ENCODE measurements around the gene F3. TPM values are rescaled to one million over a fixed set of nuclear protein-coding genes. Genes with fewer than 3 reads are reported as not detected.
A peak's percentile ranks its signal among the peaks of the same experiment; 100 is the strongest.

Gene F3
- total and polyA plus RNA-seq, 9 of the 15 experiments (the other 6 are each of a cell fraction or from before 2014, with no cell fraction given) = 0.24 to 0.28 TPM; not detected in 7

- ATAC-seq = peak; percentile 88
- intact Hi-C loops (cut with micrococcal nuclease) = loop anchor here (2.0 to 10.0 kb wide), 2 partner anchors 289 to 531 kb away; no protein-coding TSS in a partner anchor
- Histone ChIP-seq H2AFZ (ENCODE audit: low read depth, low read length) (no peak overlapping the region), H4K20me1 (replicated peaks; ENCODE audit: control insufficient read depth, insufficient read depth, low read length) (no peaks in the 10 kb centered on the region), H3K27me3 (ENCODE audit: control insufficient read depth in 2 of 2, insufficient read depth in 2 of 2, low read length in 2 of 2) (no peaks in the 10 kb centered on the region), H3K36me3 (ENCODE audit: control insufficient read depth, insufficient read depth, low read length) (no peaks in the 10 kb centered on the region), H3K4me3 (no peak overlapping the region), H3K9me3 (replicated peaks; ENCODE audit: control insufficient read depth, insufficient read depth, low read depth, low read length) (no peaks in the 10 kb centered on the region), H3K79me2 (ENCODE audit: control insufficient read depth, insufficient read depth, low read length) (no peaks in the 10 kb centered on the region), H3K27ac (ENCODE audit: extremely low read depth, low read depth, low read length) (no peak overlapping the region), H3K9me1 (ENCODE audit: control insufficient read depth, insufficient read depth, low read length) (no peaks in the 10 kb centered on the region), H3K4me1 (replicated peaks in 1 of 2; ENCODE audit: control insufficient read depth in 2 of 2, insufficient read depth in 2 of 2, low read length in 2 of 2) (no peaks in the 10 kb centered on the region), H3K9ac (ENCODE audit: insufficient read depth in 1 of 2, low read depth in 2 of 2, low read length in 2 of 2) (no peak overlapping the region), H3K4me2 (ENCODE audit: insufficient read depth, low read length) (no peak overlapping the region)
- WGBS (ENCODE audit: insufficient coverage, low coverage, missing lambda C conversion rate) = 76% methylated on average over 2 of the region's 2 CpGs
- in situ Hi-C loops (cut with MboI) = no loop called here
- no TSS peak for BruUV-seq (replicated peaks)
- FAIRE-seq = peak; percentile 85
- peak in 2 of 4 experiments; percentile 25 to 54 for DNase-seq (ENCODE audit: extremely low read depth in 1 of 4, low spot score in 3 of 4)
- POLR2A ChIA-PET = interaction anchor here (1.4 kb wide), 1 partner anchor 8 kb away, joined by 4 read pairs; no protein-coding TSS in a partner anchor
- CTCF ChIA-PET (ENCODE audit: low intra/inter-chr PET ratio) = interaction anchor here (0.6 to 1.4 kb wide), 6 partner anchors 18 to 529 kb away, joined by 3 to 11 read pairs (median 4); no protein-coding TSS in a partner anchor
- TF ChIP-seq STAG1 (CRISPR knock-in tag; IDR thresholded peaks at IDR 0.05; ENCODE audit: borderline replicate concordance) (peak; percentile 21; the same call in 1 of the 2 replicates), XRCC3 (IDR thresholded peaks at IDR 0.05) (no peak), NCOA6 (IDR thresholded peaks at IDR 0.05) (no peak), MCM5 (IDR thresholded peaks at IDR 0.05; ENCODE audit: low read depth) (no peak), ZNF224 (CRISPR knock-in tag; IDR thresholded peaks at IDR 0.05) (no peak), CLOCK (CRISPR knock-in tag; IDR thresholded peaks at IDR 0.05; ENCODE audit: borderline replicate concordance) (no peak), FUS (optimal IDR thresholded peaks at IDR 0.05; ENCODE audit: low read depth, low read length) (no peak), SMC3 (conservative IDR thresholded peaks at IDR 0.05; ENCODE audit: insufficient read depth, low read depth, low read length) (0 out of 2 replicates have a peak, but pooled peaks have one; percentile 30), ATF2 (CRISPR knock-in tag; IDR thresholded peaks at IDR 0.05) (no peak), GABPB2 (CRISPR knock-in tag; conservative IDR thresholded peaks at IDR 0.05) (no peak), ZNF668 (CRISPR knock-in tag; IDR thresholded peaks at IDR 0.05) (no peak), FOXM1 (IDR thresholded peaks at IDR 0.05; ENCODE audit: low read depth) (no peak), FOXM1 (CRISPR knock-in tag; IDR thresholded peaks at IDR 0.05; ENCODE audit: low read depth) (no peak), TEAD4 (IDR thresholded peaks at IDR 0.05; ENCODE audit: low read length) (no peak), TEAD4 (CRISPR knock-in tag; IDR thresholded peaks at IDR 0.05; ENCODE audit: borderline replicate concordance) (no peak), RBM14 (IDR thresholded peaks at IDR 0.05; ENCODE audit: borderline replicate concordance, insufficient read depth, low read depth, low read length) (no peak), CTCF (IDR thresholded peaks at IDR 0.05 in 2 of 3, conservative IDR thresholded peaks at IDR 0.05 in 1 of 3; ENCODE audit: insufficient read depth in 2 of 3, low read depth in 1 of 3, low read length in 3 of 3) (peak; percentile 64 to 71 (median 65)), ARID2 (IDR thresholded peaks at IDR 0.05) (no peak)
Observed at GRCh38 chr1:94514095-94514727, 27.3 kb downstream of the F3 start.

Measured in K562 (cell line).